HEK293 (cell line): Measurements from ENCODE around the gene RFX2.

ENCODE experiments used
- CTCF ChIA-PET: fragments of 350-600 bp; formaldehyde crosslinking; extraction: SDS; loops from one replicate; lab custom pipeline; 2021; ENCODE audit warnings: antibody characterized with exemption; lab: Yijun Ruan, JAX
- POLR2A ChIA-PET: fragments of 300-600 bp; formaldehyde crosslinking; extraction: SDS; loops from one replicate; lab custom pipeline; 2020; ENCODE audit warnings: antibody characterized with exemption, inconsistent platforms; lab: Yijun Ruan, JAX
- H3K27ac ChIP-seq: fragments of 200-500 bp; sonication (Bioruptor generic); 2 replicates; pipeline ENCODE4 v1.5.1; 2014; ENCODE audit warnings: low read depth, low read length, control low read depth, inconsistent platforms; ENCODE audit errors: extremely low read depth
- H3K36me3 ChIP-seq, 2 experiments: fragments of 200-500 bp in 1 of 2; sonication (Bioruptor generic) in 1 of 2; 1 replicate in 1 of 2; 2 replicates in 1 of 2; pipeline ENCODE4 v1.5.1; 2014 to 2017; ENCODE audit warnings: inconsistent platforms in 2 of 2, low read length in 2 of 2; ENCODE audit not compliant: control insufficient read depth in 2 of 2, insufficient read depth in 1 of 2
- H3K4me1 ChIP-seq: fragments of 200-500 bp; sonication (Bioruptor generic); 2 replicates; pipeline ENCODE4 v1.5.1; 2014; ENCODE audit warnings: mild to moderate bottlenecking, low read length, inconsistent platforms; ENCODE audit not compliant: control insufficient read depth, insufficient read depth
- H3K4me3 ChIP-seq: 2 replicates; pipeline ENCODE4 v1.5.1; 2011; ENCODE audit warnings: low read depth, mild to moderate bottlenecking, control low read depth, low read length, moderate library complexity
- H3K9me3 ChIP-seq: fragments of 200-500 bp; sonication (Bioruptor generic); 2 replicates; pipeline ENCODE4 v1.5.1; 2014; ENCODE audit warnings: low read depth, low read length, inconsistent platforms; ENCODE audit not compliant: control insufficient read depth, insufficient read depth
- BCL6B ChIP-seq: fragments of 450-650 bp; formaldehyde crosslinking; IDR thresholded peaks from 2 replicates; pipeline ENCODE4 v1.5.1; 2017; ENCODE audit warnings: missing biosample characterization, missing genetic modification characterization
- HOXA7 ChIP-seq: sonication (generic); formaldehyde crosslinking; IDR thresholded peaks from 2 replicates; pipeline ENCODE4 v1.8.1; 2022; ENCODE audit warnings: missing genetic modification reagents, borderline replicate concordance
- MEIS1 ChIP-seq: sonication (generic); formaldehyde crosslinking; IDR thresholded peaks from 2 replicates; pipeline ENCODE4 v1.8.1; 2022; ENCODE audit warnings: missing genetic modification reagents, mild to moderate bottlenecking, borderline replicate concordance
- REST ChIP-seq: fragments of 450-650 bp; formaldehyde crosslinking; IDR thresholded peaks from 2 replicates; pipeline ENCODE4 v1.5.1; 2016; ENCODE audit warnings: missing biosample characterization, missing genetic modification characterization
- ZBTB21 ChIP-seq: fragments of 450-650 bp; formaldehyde crosslinking; IDR thresholded peaks from 2 replicates; pipeline ENCODE4 v1.5.1; 2017; ENCODE audit warnings: missing biosample characterization, missing genetic modification characterization
- ZNF112 ChIP-seq: fragments of 450-650 bp; formaldehyde crosslinking; IDR thresholded peaks from 2 replicates; pipeline ENCODE4 v1.5.0; 2017; ENCODE audit warnings: missing biosample characterization, missing genetic modification characterization
- ZNF132 ChIP-seq: fragments of 450-650 bp; formaldehyde crosslinking; IDR thresholded peaks from 2 replicates; pipeline ENCODE4 v1.5.1; 2017; ENCODE audit warnings: missing biosample characterization, missing genetic modification characterization, borderline replicate concordance
- ZNF169 ChIP-seq: fragments of 450-650 bp; formaldehyde crosslinking; IDR thresholded peaks from 2 replicates; pipeline ENCODE4 v1.5.1; 2016; ENCODE audit warnings: missing biosample characterization, missing genetic modification characterization
- ZNF214 ChIP-seq: fragments of 450-650 bp; formaldehyde crosslinking; IDR thresholded peaks from 2 replicates; pipeline ENCODE4 v1.5.1; 2017; ENCODE audit warnings: missing biosample characterization, mild to moderate bottlenecking, missing genetic modification characterization, borderline replicate concordance
- ZNF280D ChIP-seq: fragments of 450-650 bp; formaldehyde crosslinking; IDR thresholded peaks from 2 replicates; pipeline ENCODE4 v1.5.1; 2016; ENCODE audit warnings: missing biosample characterization, missing genetic modification characterization
- ZNF311 ChIP-seq: fragments of 450-650 bp; formaldehyde crosslinking; IDR thresholded peaks from 2 replicates; pipeline ENCODE4 v1.5.1; 2017; ENCODE audit warnings: missing biosample characterization, missing genetic modification characterization, borderline replicate concordance
- ZNF350 ChIP-seq: fragments of 450-650 bp; formaldehyde crosslinking; IDR thresholded peaks from 2 replicates; pipeline ENCODE4 v1.5.0; 2017; ENCODE audit warnings: missing biosample characterization, mild to moderate bottlenecking, missing genetic modification characterization
- ZNF391 ChIP-seq: fragments of 450-650 bp; formaldehyde crosslinking; IDR thresholded peaks from 2 replicates; pipeline ENCODE4 v1.5.1; 2016; ENCODE audit warnings: low read depth, missing biosample characterization, missing genetic modification characterization, borderline replicate concordance
- ZNF404 ChIP-seq: fragments of 450-650 bp; formaldehyde crosslinking; IDR thresholded peaks from 2 replicates; pipeline ENCODE4 v1.5.1; 2017; ENCODE audit warnings: missing biosample characterization, missing genetic modification characterization
- ZNF488 ChIP-seq: fragments of 450-650 bp; formaldehyde crosslinking; IDR thresholded peaks from 2 replicates; pipeline ENCODE4 v1.5.1; 2016; ENCODE audit warnings: missing biosample characterization, missing genetic modification characterization
- ZNF518A ChIP-seq: fragments of 450-650 bp; formaldehyde crosslinking; conservative IDR thresholded peaks from 2 replicates; pipeline ENCODE4 v1.5.1; 2016; ENCODE audit warnings: low read depth, missing biosample characterization, missing genetic modification characterization
- ZNF549 ChIP-seq: fragments of 450-650 bp; IDR thresholded peaks from 2 replicates; pipeline ENCODE4 v1.5.1; 2018; ENCODE audit warnings: missing biosample characterization, missing genetic modification characterization, mild to moderate bottlenecking, inconsistent platforms, moderate library complexity
- ZNF561 ChIP-seq: fragments of 450-650 bp; IDR thresholded peaks from 2 replicates; pipeline ENCODE4 v1.5.1; 2018; ENCODE audit warnings: missing biosample characterization, missing genetic modification characterization, borderline replicate concordance
- ZXDB ChIP-seq: fragments of 450-650 bp; formaldehyde crosslinking; IDR thresholded peaks from 2 replicates; pipeline ENCODE4 v1.5.1; 2016; ENCODE audit warnings: missing biosample characterization, missing genetic modification characterization

The RFX2 gene

GRCh38 chr19:6003976-6004375, 106.3 kb downstream of the RFX2 start (continued):
- no peak for TF ChIP-seq ZNF518A (tag by site-specific recombination)

GRCh38 chr19:6002591-6002990, 107.7 kb downstream of the RFX2 start:
- Histone ChIP-seq H3K4me1 (no peaks in the 10 kb centered on the region), H3K9me3 (no peaks in the 10 kb centered on the region), H3K36me3 (peaks cover 0 to 6% of the 10 kb centered on the region in 2 experiments; a peak in 1 of 3 replicates), H3K27ac (no peak overlapping the region), H3K4me3 (no peak overlapping the region)
- TF ChIP-seq ZNF214 (tag by site-specific recombination) (no peak), ZNF391 (tag by site-specific recombination) (no peak), ZNF404 (tag by site-specific recombination) (no peak), ZBTB21 (tag by site-specific recombination) (no peak), ZNF488 (tag by site-specific recombination) (no peak), MEIS1 (CRISPR knock-in tag) (no peak), ZNF280D (tag by site-specific recombination) (no peak), ZXDB (tag by site-specific recombination) (no peak), ZNF350 (tag by site-specific recombination) (no peak), ZNF112 (tag by site-specific recombination) (no peak), ZNF169 (tag by site-specific recombination) (no peak), ZNF549 (tag by site-specific recombination) (no peak), ZNF561 (no peak), REST (tag by site-specific recombination) (no peak), ZNF132 (no peak), ZNF311 (tag by site-specific recombination) (no peak), BCL6B (no peak), HOXA7 (no peak)
- CTCF ChIA-PET: interaction anchor here (2.3 kb wide), 1 partner anchor 20 kb away, joined by 10 read pairs; no protein-coding TSS in a partner anchor
- POLR2A ChIA-PET: interaction anchor here (0.6 kb wide), 1 partner anchor 14 kb away, joined by 3 read pairs; no protein-coding TSS in a partner anchor
